ENCODE results near the gene NT5DC4. TPM values are rescaled to one million over a fixed set of nuclear protein-coding genes. Genes with fewer than 3 reads are reported as not detected.

Gene NT5DC4
- polyA plus RNA-seq, 2 of the 4 experiments (the other 2 are of a cell fraction): not detected

GRCh38 chr2:112721819-112722522 lies 1.2 kb downstream of the NT5DC4 start:
- Histone ChIP-seq H3K4me3 (no peak overlapping the region), H3K4me1 (peaks cover 21% of the 10 kb centered on the region), H3K4me2 (no peak overlapping the region), H3K9me3 (no peaks in the 10 kb centered on the region), H3K27ac (no peak overlapping the region; a peak in 1 of 6 replicates)
- 90% methylated on average over 17 of the region's 23 CpGs for WGBS (ENCODE audit: missing lambda C conversion rate)
- ATAC-seq (no peak), FAIRE-seq (no peak), DNase-seq (ENCODE audit: low read depth in 1 of 2, low spot score in 1 of 2) (no peak)
- POLR2A ChIA-PET: no interaction called here
- CTCF ChIA-PET: interaction anchor here (0.9 to 13.7 kb wide), 4 partner anchors 12 to 120 kb away, joined by 5 to 343 read pairs (median 118); no protein-coding TSS in a partner anchor
- TF ChIP-seq CBX8 (IDR thresholded peaks at IDR 0.05): no peak
- no peak for TF ChIP-seq ZC3H11A (IDR thresholded peaks at IDR 0.05)
- TF ChIP-seq CBX2 (IDR thresholded peaks at IDR 0.05; ENCODE audit: borderline replicate concordance, low read depth): no peak

DNA sequence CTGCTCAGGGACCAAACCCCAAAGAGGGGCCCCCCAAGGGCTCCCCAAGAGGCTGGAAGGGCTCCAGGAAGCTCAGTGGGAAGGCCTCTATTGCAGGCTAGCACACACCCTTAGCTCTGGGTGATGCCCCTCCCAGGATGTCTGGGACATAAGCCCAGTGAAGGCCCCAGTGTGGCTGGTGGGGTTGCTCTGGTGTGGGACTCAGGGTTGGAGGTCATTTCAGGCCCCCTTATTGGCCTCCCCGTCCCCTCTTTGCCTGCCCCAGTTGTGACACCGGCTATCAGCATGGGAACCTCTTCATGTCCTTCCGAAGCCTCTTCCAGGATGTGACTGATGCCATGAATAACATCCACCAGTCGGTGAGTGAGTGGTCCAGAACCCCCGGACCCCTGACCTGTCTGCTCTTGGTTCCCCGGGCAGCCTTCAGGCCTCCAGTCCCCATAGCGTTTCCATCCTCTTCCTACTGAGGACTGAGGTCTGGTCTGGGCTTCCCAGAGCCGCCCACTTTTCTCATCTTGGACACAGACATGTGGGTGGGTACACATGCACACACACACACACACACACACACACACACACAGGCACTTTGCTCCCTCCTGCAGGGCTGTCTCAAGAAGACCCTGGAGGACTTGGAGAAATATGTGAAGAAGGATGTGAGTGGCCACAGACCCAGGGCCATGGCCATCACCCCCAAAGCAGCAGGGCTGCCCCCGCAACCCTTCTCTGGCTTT lies 2.2 kb downstream of the NT5DC4 start:
- DNase-seq (ENCODE audit: low read depth in 1 of 2, low spot score in 1 of 2): no peak
- CTCF ChIA-PET: interaction anchor here (0.9 to 13.7 kb wide), 8 partner anchors 8 to 219 kb away, joined by 3 to 343 read pairs (median 44); no protein-coding TSS in a partner anchor
- no peak for FAIRE-seq
- H3K9me3 ChIP-seq: no peaks in the 10 kb centered on the region
- TF ChIP-seq EHF (CRISPR knock-in tag; IDR thresholded peaks at IDR 0.05) (no peak), RARB (CRISPR knock-in tag; IDR thresholded peaks at IDR 0.05) (no peak), CTCF (IDR thresholded peaks at IDR 0.05) (no peak), RCOR1 (IDR thresholded peaks at IDR 0.05; ENCODE audit: low read depth, low read length) (no peak), CBX8 (IDR thresholded peaks at IDR 0.05) (no peak), JUN (IDR thresholded peaks at IDR 0.05) (no peak)
- TF ChIP-seq, protein P1, sequence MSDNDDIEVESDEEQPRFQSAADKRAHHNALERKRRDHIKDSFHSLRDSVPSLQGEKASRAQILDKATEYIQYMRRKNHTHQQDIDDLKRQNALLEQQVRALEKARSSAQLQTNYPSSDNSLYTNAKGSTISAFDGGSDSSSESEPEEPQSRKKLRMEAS (IDR thresholded peaks at IDR 0.05): no peak
- no peak overlapping the region for H3K4me3 ChIP-seq
- H3K4me1 ChIP-seq: peaks cover 21% of the 10 kb centered on the region
- no peak for ATAC-seq
- peak overlapping the region in 1 of 2 experiments; percentile 86; a peak in 1 of 6 replicates for H3K27ac ChIP-seq
- POLR2A ChIA-PET: no interaction called here
- no peak overlapping the region for H3K4me2 ChIP-seq
- WGBS (ENCODE audit: missing lambda C conversion rate): 85% methylated on average over 9 of the region's 9 CpGs

DNA sequence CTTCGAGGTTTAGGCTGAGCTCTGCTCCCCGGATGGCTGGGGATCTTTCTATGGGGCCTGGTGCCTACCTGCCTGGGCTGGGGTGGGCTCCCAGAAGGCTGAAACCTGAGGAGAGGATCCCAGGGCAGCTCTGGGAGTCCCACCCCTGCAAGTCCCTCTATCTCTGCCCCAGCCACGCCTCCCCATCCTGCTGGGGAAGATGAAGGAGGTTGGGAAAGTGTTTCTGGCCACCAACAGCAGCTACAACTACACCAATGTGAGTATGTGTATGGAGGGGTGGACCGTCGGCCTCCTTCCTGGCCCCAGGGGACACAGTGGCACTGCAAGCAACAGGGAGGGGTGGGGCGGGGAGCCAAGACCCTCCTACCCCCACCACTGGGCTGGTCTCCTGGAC lies 2.7 kb downstream of the NT5DC4 start:
- no peak overlapping the region for H3K4me3 ChIP-seq
- ChIA-PET CTCF (interaction anchor here (0.9 to 13.7 kb wide), 8 partner anchors 8 to 218 kb away, joined by 3 to 343 read pairs (median 81); no protein-coding TSS in a partner anchor), POLR2A (no interaction called here)
- WGBS (ENCODE audit: missing lambda C conversion rate): 90% methylated on average over 5 of the region's 6 CpGs
- no peak for ATAC-seq
- no peak for FAIRE-seq
- TF ChIP-seq BHLHE40 (IDR thresholded peaks at IDR 0.05; ENCODE audit: low read depth, low read length) (no peak), JUNB (IDR thresholded peaks at IDR 0.05) (no peak), CHD4 (IDR thresholded peaks at IDR 0.05; ENCODE audit: borderline replicate concordance) (no peak), CHD2 (IDR thresholded peaks at IDR 0.05; ENCODE audit: low read length, partially characterized antibody) (no peak), MYC (IDR thresholded peaks at IDR 0.05; ENCODE audit: borderline replicate concordance, low read length) (no peak), ZFP36 (IDR thresholded peaks at IDR 0.05; ENCODE audit: borderline replicate concordance, partially characterized antibody) (no peak), RCOR1 (IDR thresholded peaks at IDR 0.05; ENCODE audit: low read depth, low read length) (no peak), EHF (CRISPR knock-in tag; IDR thresholded peaks at IDR 0.05) (no peak), ZSCAN20 (CRISPR knock-in tag; IDR thresholded peaks at IDR 0.05) (no peak), ZC3H11A (IDR thresholded peaks at IDR 0.05) (no peak), RARB (CRISPR knock-in tag; IDR thresholded peaks at IDR 0.05) (no peak)
- TF ChIP-seq, protein P2, sequence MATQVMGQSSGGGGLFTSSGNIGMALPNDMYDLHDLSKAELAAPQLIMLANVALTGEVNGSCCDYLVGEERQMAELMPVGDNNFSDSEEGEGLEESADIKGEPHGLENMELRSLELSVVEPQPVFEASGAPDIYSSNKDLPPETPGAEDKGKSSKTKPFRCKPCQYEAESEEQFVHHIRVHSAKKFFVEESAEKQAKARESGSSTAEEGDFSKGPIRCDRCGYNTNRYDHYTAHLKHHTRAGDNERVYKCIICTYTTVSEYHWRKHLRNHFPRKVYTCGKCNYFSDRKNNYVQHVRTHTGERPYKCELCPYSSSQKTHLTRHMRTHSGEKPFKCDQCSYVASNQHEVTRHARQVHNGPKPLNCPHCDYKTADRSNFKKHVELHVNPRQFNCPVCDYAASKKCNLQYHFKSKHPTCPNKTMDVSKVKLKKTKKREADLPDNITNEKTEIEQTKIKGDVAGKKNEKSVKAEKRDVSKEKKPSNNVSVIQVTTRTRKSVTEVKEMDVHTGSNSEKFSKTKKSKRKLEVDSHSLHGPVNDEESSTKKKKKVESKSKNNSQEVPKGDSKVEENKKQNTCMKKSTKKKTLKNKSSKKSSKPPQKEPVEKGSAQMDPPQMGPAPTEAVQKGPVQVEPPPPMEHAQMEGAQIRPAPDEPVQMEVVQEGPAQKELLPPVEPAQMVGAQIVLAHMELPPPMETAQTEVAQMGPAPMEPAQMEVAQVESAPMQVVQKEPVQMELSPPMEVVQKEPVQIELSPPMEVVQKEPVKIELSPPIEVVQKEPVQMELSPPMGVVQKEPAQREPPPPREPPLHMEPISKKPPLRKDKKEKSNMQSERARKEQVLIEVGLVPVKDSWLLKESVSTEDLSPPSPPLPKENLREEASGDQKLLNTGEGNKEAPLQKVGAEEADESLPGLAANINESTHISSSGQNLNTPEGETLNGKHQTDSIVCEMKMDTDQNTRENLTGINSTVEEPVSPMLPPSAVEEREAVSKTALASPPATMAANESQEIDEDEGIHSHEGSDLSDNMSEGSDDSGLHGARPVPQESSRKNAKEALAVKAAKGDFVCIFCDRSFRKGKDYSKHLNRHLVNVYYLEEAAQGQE (IDR thresholded peaks at IDR 0.05): no peak
- TF ChIP-seq, protein P3, sequence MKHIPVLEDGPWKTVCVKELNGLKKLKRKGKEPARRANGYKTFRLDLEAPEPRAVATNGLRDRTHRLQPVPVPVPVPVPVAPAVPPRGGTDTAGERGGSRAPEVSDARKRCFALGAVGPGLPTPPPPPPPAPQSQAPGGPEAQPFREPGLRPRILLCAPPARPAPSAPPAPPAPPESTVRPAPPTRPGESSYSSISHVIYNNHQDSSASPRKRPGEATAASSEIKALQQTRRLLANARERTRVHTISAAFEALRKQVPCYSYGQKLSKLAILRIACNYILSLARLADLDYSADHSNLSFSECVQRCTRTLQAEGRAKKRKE (CRISPR knock-in tag; IDR thresholded peaks at IDR 0.05; ENCODE audit: low read depth): no peak
- no peaks in the 10 kb centered on the region for H3K9me3 ChIP-seq
- peaks cover 21% of the 10 kb centered on the region for H3K4me1 ChIP-seq
- H3K4me2 ChIP-seq: no peak overlapping the region
- no peak for DNase-seq (ENCODE audit: low read depth in 1 of 2, low spot score in 1 of 2)
- peak overlapping the region in 1 of 2 experiments; percentile 86; a peak in 2 of 6 replicates for H3K27ac ChIP-seq
